HUES64 (cell line): Measurements from ENCODE around the gene TAF12.
"Not testable (repeated sequence)": the region's sequence is repeated elsewhere in the genome, so short reads cannot be mapped to it uniquely, and the experiment has no call there.

Experiments
- H3K27ac ChIP-seq: 2 replicates; pipeline ENCODE4 v1.7.0; 2013; ENCODE audit warnings: low read depth, low read length, inconsistent platforms
- H3K27me3 ChIP-seq: 2 replicates; pipeline ENCODE4 v1.6.1; 2013; ENCODE audit warnings: mild to moderate bottlenecking, low read length; ENCODE audit not compliant: insufficient read depth
- H3K36me3 ChIP-seq: 2 replicates; pipeline ENCODE4 v1.6.1; 2013; ENCODE audit warnings: mild to moderate bottlenecking, low read length; ENCODE audit not compliant: insufficient read depth
- H3K4me1 ChIP-seq: 2 replicates; pipeline ENCODE4 v1.6.1; 2013; ENCODE audit warnings: mild to moderate bottlenecking, low read length, moderate library complexity; ENCODE audit not compliant: insufficient read depth
- H3K4me3 ChIP-seq: 2 replicates; pipeline ENCODE4 v1.5.1; 2013; ENCODE audit warnings: mild to moderate bottlenecking, low read length, moderate library complexity
- H3K9ac ChIP-seq: 2 replicates; pipeline ENCODE4 v1.6.1; 2013; ENCODE audit warnings: mild to moderate bottlenecking, low read depth, low read length
- H3K9me3 ChIP-seq: 2 replicates; pipeline ENCODE4 v1.6.1; 2013; ENCODE audit warnings: low read depth, low read length; ENCODE audit not compliant: insufficient read depth
- WGBS: fragments of 150-250, 120-280 bp; methylation state at CpG from one replicate; pipeline ENCODE4 v1.1.7; 2013; ENCODE audit warnings: missing lambda C conversion rate; 5-methylcytosine and 5-hydroxymethylcytosine counted together

Gene TAF12

DNA sequence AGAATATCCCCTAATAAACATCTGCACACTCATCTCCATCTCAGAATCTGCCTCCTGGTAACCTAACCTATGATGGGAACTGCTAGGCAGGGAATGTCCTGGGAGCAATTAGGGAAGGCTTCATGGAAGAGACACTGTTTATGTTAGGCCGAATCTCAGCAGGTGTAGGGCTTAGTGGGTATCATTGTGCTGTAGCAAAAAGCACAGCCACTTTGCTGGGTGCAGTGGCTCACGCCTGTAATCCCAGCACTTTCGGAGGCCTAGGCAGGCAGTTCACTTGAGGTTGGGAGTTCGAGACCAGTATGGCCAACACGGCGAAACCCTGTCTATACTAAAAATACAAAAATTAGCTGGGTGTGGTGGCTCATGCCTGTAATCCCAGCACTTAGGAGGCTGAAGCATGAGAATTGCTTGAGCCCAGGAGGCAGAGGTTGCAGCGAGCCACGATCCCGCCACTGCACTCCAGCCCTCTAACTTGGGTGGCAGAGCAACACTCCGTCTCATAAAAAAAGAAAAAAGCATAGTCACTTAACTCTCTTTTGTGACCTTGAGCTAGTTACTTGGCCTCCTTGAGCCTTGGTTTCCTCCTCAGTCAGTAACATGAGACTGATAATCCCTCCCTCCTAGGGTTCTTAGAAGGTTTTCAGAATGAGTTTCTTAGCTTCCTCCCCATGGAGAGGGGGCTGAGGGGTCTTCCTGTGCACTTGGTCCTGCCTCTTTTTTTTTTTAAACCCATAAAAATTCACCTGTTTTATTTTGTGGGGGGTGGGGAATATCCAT is 47.3 kb downstream of the TAF12 start:
- peak overlapping the region; percentile 15; the same call in 1 of the 2 replicates for H3K27ac ChIP-seq
- H3K4me3 ChIP-seq, result no peak overlapping the region
- 74% methylated on average over 10 of the region's 10 CpGs for whole genome bisulfite sequencing
- H3K4me1 ChIP-seq, result peaks cover 18% of the 10 kb centered on the region
- H3K9ac ChIP-seq, result 0 out of 2 replicates have a peak overlapping the region, but pooled peaks have one; percentile 7
- H3K36me3 ChIP-seq, result 0 out of 2 replicates have a peak, but pooled peaks cover 3% of the 10 kb centered on the region
- no peaks in the 10 kb centered on the region for H3K9me3 ChIP-seq
- peaks cover 18% of the 10 kb centered on the region for H3K27me3 ChIP-seq

DNA sequence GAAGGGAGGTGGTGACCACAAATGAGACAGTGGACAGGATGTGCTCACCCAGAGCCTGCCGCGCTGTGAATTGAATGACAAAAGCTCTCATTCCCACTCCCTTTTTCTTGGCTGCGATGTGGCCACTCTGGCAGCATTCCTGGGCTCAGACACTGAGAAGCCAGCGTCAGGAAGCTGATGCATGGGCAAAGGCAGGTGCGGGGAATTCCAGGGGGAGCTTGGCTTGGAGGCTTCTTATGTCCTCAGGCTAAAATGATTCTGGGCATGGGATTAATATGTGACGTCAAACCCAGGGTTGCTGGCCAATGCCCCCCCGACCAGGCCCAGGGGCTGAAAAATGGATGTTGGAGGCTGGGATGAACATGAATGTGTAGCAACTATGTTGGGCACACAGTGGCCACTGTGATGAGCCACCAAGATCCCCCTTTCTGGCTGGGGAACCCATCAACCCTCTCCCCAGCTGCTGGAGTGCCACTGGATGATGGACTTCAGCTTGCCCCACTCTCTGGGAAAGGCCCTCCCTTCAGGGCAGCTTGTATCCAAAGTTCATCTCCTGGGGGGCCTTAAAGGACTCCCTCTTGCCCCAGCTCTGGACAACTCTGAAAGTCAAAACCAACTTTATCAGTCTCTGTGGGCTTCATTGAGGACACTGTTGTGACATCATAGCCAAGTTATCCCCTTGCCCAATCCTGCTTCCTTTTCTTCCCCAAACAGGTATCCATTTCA is 48.0 kb downstream of the TAF12 start:
- Histone ChIP-seq H3K4me1 (peaks cover 18% of the 10 kb centered on the region), H3K9ac (0 out of 2 replicates have a peak overlapping the region, but pooled peaks have one; percentile 22), H3K27me3 (peaks cover 18% of the 10 kb centered on the region), H3K27ac (peak overlapping the region; percentile 38; the same call in 1 of the 2 replicates)
- H3K9me3 ChIP-seq, H3K4me3 ChIP-seq, H3K36me3 ChIP-seq: not testable (repeated sequence)
- WGBS, result 49% methylated on average over 7 of the region's 7 CpGs

DNA sequence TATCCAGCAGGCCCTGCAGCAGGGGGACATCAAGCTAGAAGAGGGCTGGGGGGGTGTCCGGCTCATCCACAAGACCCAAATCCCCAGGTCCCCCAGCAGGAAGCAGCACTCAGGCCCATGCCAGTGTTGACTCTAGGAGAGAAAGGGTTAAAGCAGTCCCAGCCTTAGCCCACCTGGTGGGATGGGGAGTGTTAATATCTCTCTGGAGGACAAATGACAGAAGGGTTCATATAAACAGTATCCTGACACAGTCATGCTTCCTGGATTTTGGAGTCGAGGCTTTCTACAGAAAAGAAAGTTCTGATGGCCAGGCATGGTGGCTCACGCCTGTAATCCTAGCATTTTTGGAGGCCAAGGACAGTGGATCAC is 48.9 kb downstream of the TAF12 start:
- not testable (repeated sequence) for H3K9ac ChIP-seq, H3K9me3 ChIP-seq, H3K27ac ChIP-seq, H3K4me3 ChIP-seq, H3K36me3 ChIP-seq
- 84% methylated on average over 2 of the region's 3 CpGs for WGBS
- Histone ChIP-seq H3K4me1 (peaks cover 15% of the 10 kb centered on the region), H3K27me3 (peaks cover 18% of the 10 kb centered on the region)

DNA sequence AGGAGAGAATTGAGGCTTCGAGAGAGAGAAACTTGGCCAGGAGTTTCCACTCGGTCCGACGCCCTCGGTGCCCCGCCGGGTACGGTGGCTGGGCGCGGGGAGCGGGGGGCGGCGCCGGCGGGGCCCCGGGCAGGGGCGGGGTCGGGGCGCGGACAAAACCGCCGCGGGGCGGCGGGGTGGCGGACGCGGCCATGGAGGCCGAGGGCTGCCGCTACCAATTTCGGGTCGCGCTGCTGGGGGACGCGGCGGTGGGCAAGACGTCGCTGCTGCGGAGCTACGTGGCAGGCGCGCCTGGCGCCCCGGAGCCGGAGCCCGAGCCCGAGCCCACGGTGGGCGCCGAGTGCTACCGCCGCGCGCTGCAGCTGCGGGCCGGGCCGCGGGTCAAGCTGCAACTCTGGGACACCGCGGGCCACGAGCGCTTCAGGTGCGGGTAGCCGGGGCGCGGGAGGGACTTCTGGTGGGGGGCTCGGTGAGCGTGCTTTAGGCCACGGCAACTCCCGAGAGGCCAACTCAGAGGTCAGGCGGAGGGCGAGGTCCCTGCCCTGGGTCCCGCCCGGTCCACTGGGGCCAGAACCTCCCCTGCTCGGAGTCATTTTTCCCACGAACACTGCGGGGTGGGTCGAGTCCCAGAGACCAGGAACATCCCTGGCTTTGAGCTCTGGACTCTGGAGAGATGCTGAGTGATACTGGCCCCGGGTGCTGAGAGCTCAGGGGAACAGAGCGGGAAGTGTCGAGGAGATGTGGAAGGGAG is 50.4 kb downstream of the TAF12 start:
- 4% methylated on average over 81 of the region's 81 CpGs for WGBS
- Histone ChIP-seq H3K9me3 (no peaks in the 10 kb centered on the region), H3K27me3 (peaks cover 18% of the 10 kb centered on the region), H3K4me1 (peaks cover 15% of the 10 kb centered on the region), H3K36me3 (no peaks in the 10 kb centered on the region), H3K9ac (peak overlapping the region; percentile 71), H3K4me3 (peak overlapping the region; percentile 66), H3K27ac (no peak overlapping the region)

DNA sequence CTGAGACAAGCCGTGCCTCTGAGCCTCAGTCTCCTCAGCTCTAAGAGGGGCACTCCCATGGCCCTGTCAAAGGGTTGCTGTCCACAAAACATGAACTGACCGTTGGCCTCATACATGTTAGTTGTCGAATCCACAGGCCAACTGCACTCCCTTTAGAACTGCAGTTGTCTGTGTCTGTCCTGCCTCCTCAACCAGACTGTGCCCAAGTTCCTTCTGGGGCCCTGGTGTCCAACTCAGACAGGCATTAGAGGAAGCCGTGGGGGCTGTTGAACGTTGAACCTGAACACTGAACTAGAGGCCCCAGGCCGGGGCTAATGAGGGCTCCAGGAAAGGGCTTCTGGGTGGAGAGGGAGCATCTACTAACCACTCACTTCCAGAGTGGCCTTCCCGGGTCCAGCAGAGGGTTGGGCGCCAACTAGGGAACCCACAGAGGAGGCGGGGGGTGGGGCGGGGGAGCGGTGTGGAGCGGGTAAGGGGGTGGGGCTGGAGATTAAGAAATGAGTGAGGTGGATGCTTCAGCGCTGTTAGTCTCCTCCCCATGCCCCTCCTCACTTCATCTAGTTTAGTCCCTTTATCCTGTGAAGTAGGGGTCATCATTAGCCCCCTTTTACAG is 51.1 kb downstream of the TAF12 start, which contains the start of gene RAB42:
RAB42 (plus strand) TSS at position 558 of the 613 bp plus-strand sequence. CDS start 247 bp downstream, outside the sequence.
- no peaks in the 10 kb centered on the region for H3K9me3 ChIP-seq
- H3K36me3 ChIP-seq, result no peaks in the 10 kb centered on the region
- H3K9ac ChIP-seq, result peak within 1 kb of the TSS; percentile 71
- H3K4me3 ChIP-seq, result peak within 1 kb of the TSS; percentile 66
- 58% methylated on average over 6 of the region's 13 CpGs for WGBS
- peaks cover 18% of the 10 kb centered on the region for H3K27me3 ChIP-seq
- peaks cover 15% of the 10 kb centered on the region for H3K4me1 ChIP-seq
- no peak within 1 kb of the TSS for H3K27ac ChIP-seq

DNA sequence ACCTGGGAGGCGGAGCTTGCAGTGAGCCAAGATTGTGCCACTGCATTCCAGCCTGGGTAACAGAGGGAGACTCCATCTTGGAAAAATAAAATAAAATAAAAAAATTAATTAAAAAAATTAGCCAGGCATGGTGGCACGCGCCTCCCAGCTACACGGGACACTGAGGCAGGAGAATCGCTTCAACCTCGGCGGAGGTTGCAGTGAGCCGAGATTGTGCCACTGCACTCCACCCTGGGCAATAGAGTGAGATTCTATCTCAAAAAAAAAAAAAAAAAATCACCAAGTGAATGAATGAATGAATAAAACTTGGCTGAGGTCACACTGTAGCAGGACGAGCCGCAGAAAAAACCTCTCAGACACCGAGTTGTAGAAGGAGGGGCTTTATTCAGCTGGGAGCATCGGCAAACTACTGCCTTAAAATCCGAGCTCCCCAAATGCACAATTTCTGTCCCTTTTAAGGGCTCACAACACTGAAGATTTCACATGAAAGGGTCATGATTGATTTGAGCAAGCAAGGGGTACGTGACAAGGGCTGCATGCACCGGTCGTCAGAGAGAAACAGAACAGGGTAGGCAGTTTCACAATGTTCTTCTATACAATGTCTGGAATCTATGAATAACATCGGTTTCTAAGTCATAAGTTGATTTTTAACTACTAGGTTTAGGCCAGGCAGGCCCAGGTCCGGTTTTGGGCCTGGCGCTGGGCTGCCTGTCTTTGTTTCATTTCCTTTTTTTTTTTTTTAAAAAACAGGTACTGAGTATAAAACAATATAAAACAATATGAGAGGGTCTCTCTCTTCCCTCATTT is 56.1 kb downstream of the TAF12 start:
- not testable (repeated sequence) for H3K4me1 ChIP-seq, H3K27ac ChIP-seq, H3K4me3 ChIP-seq, H3K9me3 ChIP-seq, H3K36me3 ChIP-seq, H3K9ac ChIP-seq
- 96% methylated on average over 18 of the region's 19 CpGs for WGBS
- H3K27me3 ChIP-seq, result peaks cover 11% of the 10 kb centered on the region; the same call in 1 of the 2 replicates

DNA sequence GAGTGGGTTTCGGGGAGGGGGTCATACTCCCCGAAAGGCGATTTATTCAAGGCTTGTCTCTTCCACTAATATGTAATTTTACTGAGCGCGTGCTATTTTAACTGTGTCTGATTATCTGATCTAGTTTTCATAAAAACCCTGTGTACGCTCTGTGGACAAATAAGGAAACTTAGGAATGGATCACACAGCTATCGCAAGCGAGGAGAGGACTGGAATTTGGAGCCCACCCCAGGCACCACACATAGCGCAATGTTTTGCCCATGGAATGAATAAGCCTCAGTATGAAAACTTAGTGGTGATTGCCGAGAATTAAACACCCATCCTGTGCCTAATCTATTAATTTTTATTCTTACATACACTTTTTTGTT is 60.6 kb downstream of the TAF12 start:
- no peak overlapping the region for H3K27ac ChIP-seq
- WGBS, result 33% methylated on average over 10 of the region's 10 CpGs
- H3K9ac ChIP-seq, result peak overlapping the region; percentile 94
- peaks cover 6% of the 10 kb centered on the region; the same call in 1 of the 2 replicates for H3K27me3 ChIP-seq
- H3K4me3 ChIP-seq, result peak overlapping the region; percentile 97
- no peaks in the 10 kb centered on the region for H3K9me3 ChIP-seq
- H3K4me1 ChIP-seq, result peaks cover 5% of the 10 kb centered on the region; the same call in 1 of the 2 replicates
- H3K36me3 ChIP-seq, result peaks cover 40% of the 10 kb centered on the region

DNA sequence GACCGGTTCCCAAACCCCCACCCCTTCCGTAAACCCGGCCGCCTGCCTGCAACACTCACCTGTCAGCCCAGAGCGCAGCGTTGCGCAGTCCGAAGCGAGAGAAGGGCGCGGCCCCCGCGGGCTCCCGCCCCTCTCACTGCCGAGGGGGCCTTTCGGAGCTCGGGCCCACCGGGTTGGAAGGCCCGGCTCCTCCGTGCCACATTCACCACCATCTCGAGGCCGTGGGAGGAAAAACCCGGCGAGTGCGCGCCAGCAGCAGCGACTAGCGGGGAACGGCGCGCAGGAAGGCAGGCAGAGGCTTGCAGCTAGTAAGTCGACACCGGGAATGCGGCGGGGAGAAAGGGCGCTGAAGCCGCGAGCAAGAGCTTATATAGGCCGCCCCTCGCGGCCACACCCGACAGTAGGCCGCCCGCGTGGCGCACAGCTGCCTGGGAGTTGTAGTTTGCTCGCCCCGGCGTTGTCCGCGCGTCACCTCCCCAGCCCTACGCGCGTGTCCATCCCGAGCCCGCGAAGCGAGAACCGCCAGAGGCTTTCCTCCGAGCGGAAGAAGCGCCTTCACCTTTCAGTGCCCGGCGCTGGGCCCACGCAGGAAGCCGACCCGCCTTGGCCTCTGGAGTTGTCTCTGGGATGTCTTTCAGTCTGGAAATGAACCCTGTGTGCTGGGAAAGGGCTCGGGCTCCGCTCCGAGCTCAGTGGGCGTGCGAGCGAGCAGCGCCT is 61.2 kb downstream of the TAF12 start:
- Histone ChIP-seq H3K9me3 (no peaks in the 10 kb centered on the region), H3K4me3 (peak overlapping the region; percentile 97), H3K27ac (peak overlapping the region; percentile 78), H3K27me3 (peaks cover 6% of the 10 kb centered on the region; the same call in 1 of the 2 replicates), H3K4me1 (peaks cover 5% of the 10 kb centered on the region; the same call in 1 of the 2 replicates), H3K36me3 (peaks cover 46% of the 10 kb centered on the region), H3K9ac (peak overlapping the region; percentile 94)
- WGBS, result under 1% methylated on average over 75 of the region's 75 CpGs

DNA sequence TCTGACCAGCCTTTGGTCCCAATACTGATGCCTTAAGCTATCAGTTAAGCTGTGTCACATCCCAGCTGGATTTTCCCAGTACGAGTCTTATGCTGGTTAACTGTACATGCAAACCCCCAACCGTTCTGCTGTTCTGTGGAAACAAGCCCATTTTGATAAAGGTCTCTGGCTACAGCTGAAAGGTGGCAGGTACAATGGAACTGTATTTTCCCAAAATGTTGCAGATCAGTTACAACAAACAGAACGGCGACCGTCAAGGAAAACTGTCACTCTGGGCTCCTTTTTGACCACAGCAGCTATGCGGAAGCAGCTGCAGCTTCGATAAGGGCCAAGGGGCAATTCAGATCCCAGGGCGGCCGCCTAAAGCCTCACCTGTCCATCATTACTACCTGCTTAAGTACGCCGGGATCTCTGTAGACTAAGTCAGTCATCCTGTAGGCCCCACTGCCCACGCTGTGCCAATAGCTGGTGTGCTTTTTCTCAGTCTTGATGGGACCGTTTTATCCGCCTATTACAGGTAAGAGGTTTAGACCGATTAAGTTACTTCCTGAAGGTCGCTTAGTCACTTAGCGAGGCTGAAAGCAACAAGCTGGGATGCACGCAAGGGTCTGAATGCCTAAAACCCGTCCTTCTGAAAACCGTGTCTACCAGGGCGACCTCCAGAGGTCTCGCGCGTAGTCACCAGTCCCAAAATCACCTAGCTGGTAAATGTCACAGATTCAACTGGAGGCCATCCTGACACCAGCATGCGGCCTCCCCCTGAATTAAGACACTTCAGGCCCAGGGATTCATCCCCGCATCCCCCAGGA is 61.9 kb downstream of the TAF12 start:
- WGBS, result 3% methylated on average over 26 of the region's 26 CpGs
- H3K4me1 ChIP-seq, result peaks cover 5% of the 10 kb centered on the region; the same call in 1 of the 2 replicates
- H3K9ac ChIP-seq, result peak overlapping the region; percentile 94
- no peaks in the 10 kb centered on the region for H3K9me3 ChIP-seq
- peak overlapping the region; percentile 78 for H3K27ac ChIP-seq
- peaks cover 6% of the 10 kb centered on the region; the same call in 1 of the 2 replicates for H3K27me3 ChIP-seq
- peak overlapping the region; percentile 97 for H3K4me3 ChIP-seq
- peaks cover 46% of the 10 kb centered on the region for H3K36me3 ChIP-seq
